NCI-H128 (cell line): ENCODE measurements around the gene GPR137B.
"Not testable (repeated sequence)": the region's sequence is repeated elsewhere in the genome, so short reads cannot be mapped to it uniquely, and the experiment has no call there.

Source experiments
- DNase-seq: peaks from one replicate; lab custom pipeline; 2025; ENCODE audit not compliant: unreplicated experiment; lab: John Stamatoyannopoulos, UW

GPR137B gene

DNA sequence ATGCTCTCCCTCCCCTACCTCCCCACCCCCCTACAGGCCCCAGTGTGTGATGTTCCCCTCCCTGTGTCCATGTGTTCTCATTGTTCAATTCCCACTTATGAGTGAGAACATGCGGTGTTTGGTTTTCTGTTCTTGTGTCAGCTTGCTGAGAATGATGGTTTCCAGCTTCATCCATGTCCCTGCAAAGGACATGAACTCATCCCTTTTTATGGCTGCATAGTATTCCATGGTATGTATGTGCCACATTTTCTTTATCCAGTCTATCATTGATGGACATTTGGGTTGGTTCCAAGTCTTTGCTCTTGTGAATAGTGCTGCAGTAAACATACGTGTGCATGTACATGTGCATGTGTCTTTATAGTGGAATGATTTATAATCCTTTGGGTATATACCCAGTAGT, 44.1 kb downstream of the GPR137B start:
- DNase-seq: not testable (repeated sequence)

DNA sequence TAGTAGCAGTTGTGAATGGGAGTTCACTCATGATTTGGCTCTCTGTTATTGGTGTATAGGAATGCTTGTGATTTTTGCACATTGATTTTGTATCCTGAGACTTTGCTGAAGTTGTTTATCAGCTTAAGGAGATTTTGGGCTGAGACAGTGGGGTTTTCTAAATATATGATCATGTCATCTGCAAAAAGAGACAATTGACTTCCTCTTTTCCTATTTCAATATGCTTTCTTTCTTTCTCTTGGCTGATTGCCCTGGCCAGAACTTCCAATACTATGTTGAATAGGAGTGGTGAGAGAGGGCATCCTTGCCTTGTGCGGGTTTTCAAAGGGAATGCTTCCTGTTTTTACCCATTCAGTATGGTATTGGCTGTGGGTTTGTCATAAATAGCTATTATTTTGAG, 45.7 kb downstream of the GPR137B start:
- DNase-seq: not testable (repeated sequence)

DNA sequence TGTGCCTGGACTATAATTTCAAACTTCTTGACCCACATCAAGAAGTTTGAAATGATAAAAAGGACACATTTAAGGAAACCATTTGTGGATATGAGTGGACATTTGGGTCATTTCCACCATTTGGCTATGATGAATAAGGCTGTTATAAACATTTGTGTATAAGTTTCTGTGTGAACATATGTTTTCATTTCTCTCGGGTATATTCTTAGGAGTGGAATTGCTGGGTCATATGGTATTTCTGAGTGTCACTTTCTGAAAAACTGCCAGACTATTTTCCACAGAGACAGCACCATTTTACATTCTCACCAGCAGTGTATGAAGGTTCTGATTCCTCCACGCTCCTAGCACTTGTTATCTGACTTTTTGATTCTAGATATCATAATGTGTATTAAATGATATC, 50.8 kb downstream of the GPR137B start:
- DNase-seq: no peak

DNA sequence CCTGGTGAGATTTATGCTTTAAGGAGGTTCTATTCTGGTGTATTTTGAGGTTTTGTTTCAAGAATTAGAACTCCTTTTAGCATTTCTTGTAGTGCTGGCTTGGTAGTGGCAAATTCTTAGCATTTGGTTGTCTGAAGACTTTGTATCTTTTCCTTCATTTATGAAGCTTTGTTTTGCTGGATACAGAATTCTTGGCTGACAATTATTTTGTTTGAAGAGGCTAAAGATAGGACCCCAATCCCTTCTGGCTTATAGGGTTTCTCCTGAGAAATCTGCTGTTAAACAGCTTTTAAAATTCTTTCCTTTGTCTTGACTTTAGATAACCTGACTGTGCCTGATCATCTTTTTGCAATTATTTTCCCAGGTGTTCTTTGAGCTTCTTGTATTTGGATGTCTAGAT, 58.6 kb downstream of the GPR137B start:
- no peak for DNase-seq

DNA sequence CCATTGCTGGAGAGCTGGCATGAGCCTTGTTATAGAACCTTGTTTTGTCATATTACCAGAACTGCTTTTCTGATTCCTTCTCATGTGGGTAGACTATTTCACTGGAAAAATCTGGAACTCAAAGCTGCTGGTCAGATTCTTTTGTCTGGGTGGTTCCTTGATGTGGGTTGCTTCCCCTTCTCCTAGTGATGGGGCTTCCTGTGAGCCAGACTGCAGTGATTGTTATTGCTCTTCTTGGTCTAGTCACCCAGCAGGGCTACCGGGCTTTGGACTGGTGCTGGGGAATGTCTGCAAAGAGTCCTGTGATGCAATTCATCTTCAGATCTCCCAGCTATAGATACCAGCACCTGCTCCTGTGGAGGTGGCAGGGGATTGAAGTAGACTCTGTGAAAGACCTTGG, 59.4 kb downstream of the GPR137B start:
- no peak for DNase-seq

DNA sequence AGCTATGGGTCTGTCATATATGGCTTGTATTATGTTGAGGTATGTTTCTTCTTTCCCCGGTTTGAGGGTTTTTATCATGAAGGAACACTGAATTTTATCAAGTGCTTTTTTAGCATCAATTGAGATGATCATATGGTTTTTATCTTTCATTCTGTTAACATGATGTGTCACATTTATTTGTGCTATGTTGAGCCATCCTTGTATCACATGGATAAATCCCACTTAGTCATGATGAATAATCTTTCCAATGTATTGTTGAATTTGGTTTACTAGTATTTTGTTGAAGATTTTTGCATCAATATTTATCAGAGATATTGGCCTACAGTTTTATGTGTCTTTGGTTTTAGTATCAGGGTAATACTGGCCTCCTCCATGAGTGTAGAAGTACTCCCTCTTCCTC, 61.7 kb downstream of the GPR137B start:
- no peak for DNase-seq

DNA sequence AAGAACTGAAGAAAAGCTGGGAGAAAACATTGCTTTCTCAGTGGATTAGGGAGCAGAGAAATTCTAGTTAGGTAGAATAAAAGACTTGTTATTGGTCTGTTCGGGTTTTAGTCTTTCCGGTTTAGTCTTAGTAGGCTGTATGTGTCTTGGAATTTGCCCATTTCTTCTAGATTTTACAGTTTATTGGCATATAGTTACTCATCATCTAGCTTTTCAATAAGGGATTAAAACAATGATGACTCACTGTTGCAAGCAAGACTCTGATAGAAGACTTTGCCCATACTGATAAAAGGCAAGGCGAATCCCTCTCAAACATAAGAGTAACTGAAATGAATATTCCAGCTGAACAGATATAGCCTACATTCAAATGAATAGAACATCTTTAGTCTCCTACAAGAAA, 62.3 kb downstream of the GPR137B start:
- no peak for DNase-seq

DNA sequence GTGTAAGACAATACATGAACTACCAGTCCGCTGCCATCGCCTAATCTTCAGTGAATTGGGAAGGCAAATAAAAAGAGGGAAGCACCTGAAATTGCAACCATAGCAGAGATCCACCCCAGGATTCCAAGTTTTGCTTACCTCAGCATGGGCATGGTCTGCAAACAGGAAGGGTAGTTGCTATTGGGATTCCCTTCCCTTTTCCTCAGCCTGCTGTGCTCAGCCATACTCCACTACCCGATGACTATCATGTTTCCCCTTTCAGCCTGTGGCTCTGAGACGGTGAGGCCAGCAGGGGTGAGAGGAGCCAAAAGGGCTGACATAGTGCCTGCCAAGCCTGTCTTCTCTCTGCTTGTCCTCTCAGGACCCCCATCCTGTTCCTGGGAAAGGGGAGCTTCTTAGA, 64.2 kb downstream of the GPR137B start:
- no peak for DNase-seq

DNA sequence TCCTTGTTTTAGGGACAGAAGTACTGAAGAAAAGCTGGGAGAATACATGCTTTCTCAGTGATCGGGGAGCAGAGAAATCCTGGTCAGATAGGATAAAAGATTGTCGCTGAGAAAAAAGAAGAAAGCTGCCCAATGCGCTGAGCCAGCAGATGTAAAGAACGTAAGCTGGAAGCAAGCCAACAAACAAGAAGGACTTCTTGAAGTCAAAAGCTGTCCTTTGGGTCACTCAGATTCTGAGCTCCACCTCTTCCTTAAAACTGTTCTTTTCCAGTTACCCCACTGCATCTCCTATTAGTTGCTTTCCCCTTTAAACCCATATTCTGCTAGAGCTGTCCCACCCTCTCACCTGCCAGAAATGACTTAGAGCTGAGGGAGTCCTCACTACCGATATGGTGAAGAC, 64.8 kb downstream of the GPR137B start:
- DNase-seq: no peak

DNA sequence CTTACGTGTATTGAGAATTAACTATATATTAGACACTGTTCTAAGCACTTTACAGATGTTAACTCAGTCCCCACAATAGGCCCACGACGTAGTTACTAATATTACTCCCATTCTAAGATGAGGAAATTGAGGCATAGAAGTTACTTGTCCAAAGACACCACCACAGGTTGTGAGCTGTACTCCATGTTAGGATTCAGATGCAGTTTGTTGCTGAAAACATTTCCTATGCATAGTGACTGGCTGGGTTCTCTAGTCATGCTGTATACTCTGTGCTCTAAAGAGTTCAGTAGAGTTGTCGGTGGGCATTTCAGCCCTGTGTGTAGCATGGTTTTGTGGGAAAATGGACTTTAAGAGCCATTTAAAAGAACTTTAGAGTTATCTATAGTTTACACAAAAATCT, 65.2 kb downstream of the GPR137B start:
- no peak for DNase-seq

DNA sequence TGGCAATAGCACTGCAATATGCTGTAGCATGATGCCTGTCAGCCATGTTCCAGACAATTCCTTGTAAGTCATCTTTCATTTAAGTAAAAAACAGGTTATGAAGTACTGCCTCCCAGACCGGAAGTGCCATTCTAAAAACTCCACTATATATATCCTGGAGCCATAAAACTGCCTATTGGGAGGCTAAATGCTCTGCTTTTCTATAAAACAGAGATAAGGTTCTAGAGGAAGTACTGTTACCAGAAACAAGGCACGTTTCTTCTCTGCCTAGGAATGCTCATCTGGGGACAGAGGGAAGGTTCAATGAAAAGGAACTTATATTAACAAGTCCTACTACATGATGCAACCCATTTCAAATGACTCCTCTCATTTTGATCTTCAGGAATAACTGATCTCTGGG, 66.8 kb downstream of the GPR137B start:
- DNase-seq: no peak

DNA sequence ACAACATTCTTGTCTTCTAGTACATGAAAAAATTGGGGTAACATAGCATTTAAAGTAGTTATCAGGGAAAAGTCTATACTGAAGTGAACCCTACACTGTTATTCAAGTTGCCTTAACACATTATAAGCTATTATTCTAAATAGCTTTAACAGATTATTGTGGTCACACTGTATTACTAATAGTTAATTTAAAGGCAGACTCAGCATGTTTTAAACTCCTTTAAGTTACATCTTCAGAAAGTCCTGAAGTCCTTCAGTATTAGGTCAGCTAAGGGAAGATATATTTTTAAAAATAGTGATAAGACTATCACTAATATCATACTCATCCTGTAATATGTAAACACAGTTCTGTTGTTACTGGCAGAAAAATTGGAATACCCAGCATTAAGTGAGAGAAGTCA, 67.4 kb downstream of the GPR137B start:
- DNase-seq: no peak

DNA sequence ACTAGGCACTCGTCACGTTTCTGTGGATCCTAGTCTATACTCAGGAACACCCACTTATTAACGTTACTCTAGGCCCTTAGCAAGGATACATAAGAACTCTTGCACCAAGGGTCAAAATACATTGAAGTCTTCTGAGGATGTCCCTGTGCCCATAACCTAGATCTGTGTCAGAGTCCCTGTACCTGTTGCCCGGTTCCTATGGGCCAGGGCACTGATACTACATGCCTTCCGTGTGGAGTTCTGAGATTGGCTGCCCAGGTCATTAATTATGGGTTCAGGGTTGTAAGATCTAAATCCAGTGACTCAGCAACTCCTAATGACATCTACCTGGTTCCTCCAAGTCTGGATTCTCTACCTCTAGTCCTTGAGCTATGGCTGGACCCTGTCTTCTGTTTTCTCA, 69.5 kb downstream of the GPR137B start:
- no peak for DNase-seq

DNA sequence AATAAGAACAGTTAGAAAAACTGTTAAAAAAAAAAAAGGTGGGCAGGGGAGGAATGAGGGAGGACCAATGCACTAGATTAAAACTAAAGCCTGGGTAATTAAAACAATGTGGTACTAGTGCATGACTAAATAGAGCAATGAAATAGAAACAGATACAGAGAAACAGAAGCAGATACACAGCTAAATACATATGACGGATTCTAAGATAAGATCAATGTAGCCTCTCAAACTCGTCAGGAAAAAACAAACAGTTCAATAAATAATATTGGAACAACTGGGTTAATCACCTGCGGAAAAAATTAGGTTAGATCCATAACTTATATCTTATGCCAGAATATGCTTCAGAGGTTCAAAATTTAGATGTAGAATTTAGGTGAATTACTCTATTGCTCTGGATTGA, 71.2 kb downstream of the GPR137B start:
- DNase-seq: no peak

DNA sequence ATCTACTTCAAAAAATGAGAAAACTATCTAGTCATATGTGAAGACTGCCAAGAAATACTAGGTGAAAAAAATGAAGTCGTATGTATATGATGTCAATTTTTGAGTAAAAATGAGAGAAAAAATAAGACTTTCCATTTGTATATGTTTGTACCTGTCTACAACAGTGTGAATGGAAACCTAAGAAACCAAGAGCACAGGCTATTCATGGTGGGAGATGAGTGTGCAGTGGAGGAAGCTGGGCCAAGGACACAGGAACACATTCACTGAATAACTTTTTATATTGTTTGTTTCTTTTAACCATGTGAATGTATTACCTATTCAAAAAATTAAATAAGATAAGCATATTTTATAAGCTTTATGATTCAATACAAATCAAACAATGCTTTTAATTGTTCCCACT, 72.4 kb downstream of the GPR137B start:
- no peak for DNase-seq

DNA sequence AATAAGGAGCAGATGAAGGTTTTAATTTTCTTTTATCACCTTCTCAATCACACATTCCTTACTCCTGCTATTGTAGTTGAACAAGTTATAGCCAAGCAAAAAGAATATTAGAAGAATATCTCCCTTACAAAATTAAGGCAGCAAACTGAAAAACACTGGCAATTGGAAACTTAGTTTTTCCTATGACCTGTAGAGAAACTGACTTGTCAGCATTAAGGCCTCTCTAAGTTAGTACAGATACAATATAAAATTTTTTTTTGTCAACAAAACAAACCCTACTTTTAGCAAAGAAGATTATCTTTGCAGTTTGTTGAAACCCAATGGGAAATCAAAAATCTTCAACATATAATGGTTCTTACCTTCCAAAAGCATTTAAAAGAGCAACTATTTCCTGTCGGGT, 78.1 kb downstream of the GPR137B start:
- no peak for DNase-seq

DNA sequence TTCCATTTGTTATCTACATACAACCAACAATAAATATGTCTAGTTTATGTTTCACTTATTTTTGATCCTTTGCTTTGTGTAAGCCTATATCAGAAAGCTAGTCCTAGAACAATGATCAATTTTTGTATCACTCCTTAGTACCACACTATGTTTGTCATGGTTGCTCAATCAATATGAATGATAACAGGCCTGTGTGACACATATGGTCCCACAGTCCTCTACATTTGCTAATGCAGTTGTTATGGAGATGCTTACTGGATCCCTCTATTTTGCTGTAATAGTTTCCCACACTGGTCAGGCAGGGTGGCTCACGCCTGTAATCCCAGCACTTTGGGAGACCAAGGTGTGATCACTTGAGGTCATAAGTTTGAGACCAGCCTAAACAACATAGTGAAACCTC, 80.3 kb downstream of the GPR137B start:
- no peak for DNase-seq

DNA sequence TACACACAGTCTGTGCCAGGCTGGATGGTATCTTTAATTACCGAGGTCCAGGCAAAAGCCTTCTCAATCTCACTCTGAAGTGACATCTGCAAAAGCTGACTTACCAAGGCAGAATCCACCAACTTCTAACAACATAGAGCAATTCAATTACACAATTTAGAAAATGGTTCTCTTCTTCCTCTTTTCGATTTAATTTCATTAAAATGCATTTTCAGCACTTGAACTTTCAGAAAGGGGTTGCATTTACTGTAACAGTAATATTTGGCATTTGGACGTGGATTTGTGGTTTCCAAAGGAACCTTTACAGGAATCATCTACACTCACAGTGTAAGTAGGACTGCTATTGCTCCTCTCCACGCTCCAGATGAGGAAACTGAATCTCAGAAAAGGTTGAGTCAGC, 86.1 kb downstream of the GPR137B start:
- no peak for DNase-seq

DNA sequence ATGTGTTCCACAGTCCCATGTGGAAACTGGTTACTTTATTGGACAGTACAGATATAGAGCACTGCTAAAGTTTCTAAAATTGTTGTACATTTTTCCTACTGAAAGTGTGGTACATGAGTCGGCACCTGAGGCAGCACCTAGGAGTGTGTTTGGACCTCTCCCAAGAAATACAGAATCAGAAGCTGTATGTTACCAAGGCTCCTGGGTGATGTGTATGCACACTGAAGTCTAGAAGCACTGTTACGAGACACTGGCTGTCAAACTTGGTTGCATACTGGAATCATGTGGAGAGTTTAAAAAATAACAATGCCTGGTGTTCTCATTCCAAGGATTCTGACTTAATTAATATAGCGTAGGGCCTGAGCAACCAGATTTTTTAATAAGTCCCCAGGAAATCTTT, 92.8 kb downstream of the GPR137B start:
- DNase-seq: no peak

DNA sequence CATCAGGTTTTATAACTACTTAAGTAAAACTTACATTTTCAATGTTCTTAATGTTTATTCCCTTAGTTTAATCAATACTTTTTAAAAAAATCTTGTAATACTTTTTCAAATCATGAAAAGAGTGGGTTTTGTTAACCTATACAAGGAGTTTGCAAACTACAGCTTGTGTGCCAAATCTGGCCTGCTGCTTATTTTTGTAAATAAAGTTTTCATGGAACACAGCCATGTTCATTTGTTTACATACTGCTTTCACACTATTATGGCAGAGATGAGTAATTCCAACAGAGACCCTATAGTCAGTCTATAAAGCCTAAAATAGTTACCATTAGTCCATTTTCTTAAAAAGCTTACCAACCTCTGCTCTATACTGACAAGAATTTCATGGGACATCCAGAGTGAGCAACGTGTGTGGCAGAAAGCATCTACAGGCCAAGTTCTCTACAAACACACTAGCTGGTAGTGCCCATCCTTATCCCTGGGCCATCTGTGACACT, 96.8 kb downstream of the GPR137B start:
- no peak for DNase-seq

DNA sequence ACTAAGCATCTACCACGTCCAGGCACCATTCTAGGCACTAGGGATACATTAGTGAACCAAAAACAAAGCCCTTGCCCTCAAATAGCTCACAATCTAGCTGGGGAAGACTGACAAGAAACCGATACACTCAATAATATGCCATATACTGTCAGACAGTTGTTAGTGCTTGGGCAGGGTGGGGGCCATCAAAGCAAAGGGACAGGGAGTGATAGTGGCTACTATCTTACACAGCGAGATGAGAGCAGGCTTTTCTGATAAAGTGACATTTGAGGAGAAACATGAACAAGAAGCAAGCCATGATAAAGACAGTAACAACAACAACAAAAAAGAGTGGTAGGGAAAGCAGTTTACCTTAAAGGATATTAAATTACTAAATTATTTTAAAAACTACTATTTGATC, 98.3 kb downstream of the GPR137B start:
- DNase-seq: no peak

DNA sequence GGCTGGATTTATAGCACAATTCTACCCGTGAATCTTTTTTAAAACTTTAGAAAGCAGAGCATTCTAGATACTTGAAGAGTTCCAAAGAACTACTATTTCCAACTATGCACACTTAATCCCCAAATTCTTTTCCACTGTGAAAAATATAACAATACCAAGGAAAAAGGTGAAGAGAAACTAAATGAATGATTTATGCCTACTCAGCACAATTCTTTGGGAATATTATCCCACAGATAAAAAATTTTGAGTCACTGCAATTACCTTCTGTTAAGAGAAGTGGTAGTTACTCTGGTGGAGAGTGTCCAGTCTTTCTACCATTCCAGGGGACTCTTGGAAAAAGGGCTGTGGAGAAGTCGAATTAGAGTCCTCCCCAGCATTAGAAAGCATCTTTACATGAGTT, 100.2 kb downstream of the GPR137B start:
- DNase-seq: no peak

DNA sequence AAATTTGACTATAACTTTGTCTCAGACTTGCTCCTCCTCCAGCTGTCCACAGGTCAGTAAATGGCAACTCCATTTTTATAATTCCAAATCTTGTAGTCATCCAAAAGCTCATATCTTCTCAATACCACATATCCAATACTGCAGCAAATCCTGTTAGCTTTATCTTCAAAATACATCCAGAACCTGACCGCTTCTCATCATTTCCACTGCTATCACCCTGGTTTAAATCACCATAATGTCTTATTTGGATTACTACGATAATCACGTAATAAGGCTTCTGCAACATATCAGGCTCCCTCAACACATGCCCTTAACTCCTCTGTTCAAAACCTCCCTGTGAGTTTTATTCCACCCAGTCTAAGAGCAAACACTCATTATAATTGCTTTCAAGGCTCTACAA, 104.9 kb downstream of the GPR137B start:
- no peak for DNase-seq

DNA sequence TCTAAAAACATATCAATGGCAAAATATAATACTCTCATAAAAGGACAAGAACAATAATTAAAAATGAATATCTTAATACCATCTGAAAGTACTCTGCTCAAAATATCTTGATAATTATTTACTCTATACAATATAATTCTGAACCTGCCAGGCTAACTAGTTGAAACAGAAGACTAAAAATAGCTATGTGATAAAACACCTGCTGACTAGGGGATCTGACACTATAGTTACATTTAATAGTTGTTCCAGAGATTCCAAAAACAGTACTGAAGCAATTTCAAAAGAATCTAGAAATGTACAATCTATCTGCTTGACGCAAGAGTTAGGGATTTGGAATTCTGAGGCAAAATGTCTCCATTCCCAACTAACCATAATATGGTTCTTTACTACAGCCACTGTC, 109.2 kb downstream of the GPR137B start:
- no peak for DNase-seq
